ENCODE results near the gene PGGT1B. TPM values are rescaled to one million over a fixed set of nuclear protein-coding genes. Genes with fewer than 3 reads are reported as not detected.

The PGGT1B gene
- total RNA-seq, 1 donor from 2014 or later = 14.1 TPM

Small RNA genes within 50 kb of the gene (small RNA-seq; reads per million reads assigned to genes)
- not detected for gene HMGN1P15

Other genes with a start within 250 kb of the PGGT1B start
- 2.6 TPM for gene TRIM36, start 93.0 kb downstream of the PGGT1B start, total RNA-seq
- gene CCDC112, start 33.8 kb upstream of the PGGT1B start, total RNA-seq = 1.0 TPM

Measured in skeletal muscle tissue (tissue), 2 donors.